Activated T-helper 9 cell treated with anti-CD3 and anti-CD28 coated beads, Interleukin-2, amount 50 U/mL, for 16 hours (primary cell): ENCODE results near the gene CEP162.
"Not testable (repeated sequence)": the region's sequence is repeated elsewhere in the genome, so short reads cannot be mapped to it uniquely, and the experiment has no call there.

Experiments
- DNase-seq: peaks from one replicate; pipeline ENCODE4 v3.0.0-alpha.2; 2020; ENCODE audit warnings: low read depth

The CEP162 gene, protein sequence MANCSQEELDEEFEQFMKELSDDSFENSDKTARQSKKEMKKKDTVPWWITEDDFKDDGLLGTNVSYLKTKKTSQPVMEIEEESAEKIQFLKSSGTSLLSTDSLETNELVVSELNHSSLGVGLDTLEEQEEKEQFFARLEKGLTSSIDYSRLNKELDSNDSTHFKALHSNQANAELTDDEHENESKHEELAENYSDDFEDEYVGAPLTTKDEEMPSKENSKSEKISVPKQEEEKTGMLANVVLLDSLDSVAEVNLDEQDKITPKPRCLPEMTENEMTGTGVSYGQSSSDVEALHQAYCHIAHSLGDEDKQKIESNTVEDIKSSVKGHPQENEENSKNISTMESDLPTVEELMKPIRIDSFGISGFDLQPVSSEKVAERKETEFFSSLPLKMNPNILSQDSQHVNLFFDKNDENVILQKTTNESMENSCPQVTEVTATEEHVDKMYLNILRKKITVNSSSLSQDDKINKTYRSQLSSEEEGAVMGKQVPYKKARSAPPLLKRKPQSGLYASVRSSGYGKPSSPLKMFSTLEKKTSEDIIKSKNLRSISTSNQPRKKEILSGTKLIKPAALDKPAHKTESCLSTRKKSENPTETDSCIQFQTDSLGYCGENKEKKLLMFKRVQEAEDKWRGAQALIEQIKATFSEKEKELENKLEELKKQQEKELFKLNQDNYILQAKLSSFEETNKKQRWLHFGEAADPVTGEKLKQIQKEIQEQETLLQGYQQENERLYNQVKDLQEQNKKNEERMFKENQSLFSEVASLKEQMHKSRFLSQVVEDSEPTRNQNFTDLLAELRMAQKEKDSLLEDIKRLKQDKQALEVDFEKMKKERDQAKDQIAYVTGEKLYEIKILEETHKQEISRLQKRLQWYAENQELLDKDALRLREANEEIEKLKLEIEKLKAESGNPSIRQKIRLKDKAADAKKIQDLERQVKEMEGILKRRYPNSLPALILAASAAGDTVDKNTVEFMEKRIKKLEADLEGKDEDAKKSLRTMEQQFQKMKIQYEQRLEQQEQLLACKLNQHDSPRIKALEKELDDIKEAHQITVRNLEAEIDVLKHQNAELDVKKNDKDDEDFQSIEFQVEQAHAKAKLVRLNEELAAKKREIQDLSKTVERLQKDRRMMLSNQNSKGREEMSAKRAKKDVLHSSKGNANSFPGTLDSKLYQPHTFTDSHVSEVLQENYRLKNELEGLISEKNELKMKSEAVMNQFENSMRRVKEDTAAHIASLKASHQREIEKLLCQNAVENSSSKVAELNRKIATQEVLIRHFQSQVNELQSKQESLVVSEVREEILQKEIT (N-terminal part only)

DNA sequence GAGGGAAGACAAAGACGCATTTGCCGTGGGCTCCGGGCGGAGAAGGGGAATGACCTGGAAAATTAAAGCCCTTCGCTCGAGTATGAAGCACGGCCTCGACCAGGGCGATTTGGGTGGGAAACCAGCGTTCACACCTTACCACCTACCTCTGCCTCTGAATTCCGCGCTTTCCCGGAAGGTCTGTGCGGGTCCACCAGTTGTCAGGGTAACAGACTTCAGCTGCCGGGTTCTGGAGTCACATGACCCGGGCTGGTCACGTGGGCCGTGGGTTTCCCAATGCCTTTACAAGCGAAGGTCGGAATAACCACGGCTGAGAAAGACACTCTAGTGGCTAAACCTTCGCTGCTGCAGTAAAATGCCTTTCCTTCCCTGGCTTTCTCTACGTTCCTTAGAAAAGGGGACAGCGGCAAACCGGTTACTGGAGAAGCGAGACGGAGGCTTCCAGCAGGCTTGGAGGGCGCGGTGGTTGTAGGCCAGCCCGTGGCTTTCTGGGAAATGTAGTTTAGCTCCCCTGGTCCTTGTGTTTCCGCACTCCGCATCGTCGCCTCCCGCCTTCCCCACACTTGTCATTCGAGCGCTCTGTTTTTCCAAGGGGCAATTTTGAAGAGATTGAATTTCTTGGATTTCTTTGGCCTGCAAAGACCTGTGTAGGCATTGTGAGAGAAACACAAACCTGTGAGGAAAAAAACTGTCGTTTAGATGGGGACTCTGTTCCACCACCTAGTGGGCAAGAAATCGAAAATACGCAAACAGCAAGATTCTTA, at the start of gene CEP162:
CEP162 (minus strand) TSS at position 210 of the 764 bp plus-strand sequence. CDS start 1,250 bp downstream, outside the sequence.
- peak; percentile 77 for DNase-seq

DNA sequence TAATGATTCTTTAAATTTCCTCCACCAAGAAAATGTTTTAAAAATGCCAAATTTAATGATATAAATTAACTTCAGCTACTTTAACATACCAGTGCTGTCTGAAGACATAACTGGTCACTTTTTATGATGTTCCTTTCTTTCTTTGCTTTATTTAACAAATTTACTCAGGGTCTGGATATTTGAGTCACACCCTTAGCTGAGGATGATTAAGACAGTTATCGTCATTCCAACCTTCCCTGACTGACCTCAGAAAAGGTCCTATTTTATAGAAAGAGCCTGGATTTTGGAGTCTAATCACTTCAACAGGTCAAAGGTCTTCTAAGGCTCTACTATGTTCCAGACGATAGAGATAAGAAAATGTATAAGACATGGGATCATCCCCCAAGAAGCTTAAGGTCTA, 47.4 kb upstream of the CEP162 start:
- no peak for DNase-seq

DNA sequence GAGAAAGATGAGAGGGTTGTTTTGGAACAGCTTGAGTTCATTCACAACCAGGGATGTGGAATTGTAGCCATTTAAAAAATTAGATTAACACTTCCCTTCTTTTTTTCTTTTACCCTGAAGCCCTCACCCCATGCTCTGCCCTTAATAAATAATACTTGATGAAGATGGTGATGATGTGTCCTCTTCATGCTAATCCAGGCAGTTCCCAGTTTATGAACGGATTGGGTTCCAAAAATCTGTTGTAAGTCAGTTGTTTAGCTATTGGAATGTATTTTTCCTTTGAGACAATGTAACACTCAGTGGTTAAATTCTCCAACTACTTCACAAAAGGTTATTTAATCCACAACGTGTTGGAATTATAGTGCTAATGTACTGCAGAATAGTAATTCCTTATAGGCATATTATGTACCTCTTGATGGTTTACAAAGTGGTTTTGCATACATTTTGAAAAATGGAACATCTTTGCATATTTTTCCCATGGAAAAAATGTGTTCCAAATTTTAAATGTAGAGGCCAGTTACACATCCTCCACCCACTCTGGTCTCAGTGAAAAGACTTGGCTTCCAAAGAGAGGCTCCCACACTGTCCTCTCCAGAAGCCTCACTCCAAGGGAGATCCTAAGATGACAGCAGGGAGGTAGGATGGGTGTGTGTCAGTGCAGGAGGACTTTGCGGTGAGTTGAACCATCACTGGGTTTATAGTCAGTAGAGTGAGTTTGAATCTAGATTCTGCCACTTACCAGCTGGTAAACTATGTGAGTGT, 45.8 kb upstream of the CEP162 start:
- DNase-seq, result no peak

DNA sequence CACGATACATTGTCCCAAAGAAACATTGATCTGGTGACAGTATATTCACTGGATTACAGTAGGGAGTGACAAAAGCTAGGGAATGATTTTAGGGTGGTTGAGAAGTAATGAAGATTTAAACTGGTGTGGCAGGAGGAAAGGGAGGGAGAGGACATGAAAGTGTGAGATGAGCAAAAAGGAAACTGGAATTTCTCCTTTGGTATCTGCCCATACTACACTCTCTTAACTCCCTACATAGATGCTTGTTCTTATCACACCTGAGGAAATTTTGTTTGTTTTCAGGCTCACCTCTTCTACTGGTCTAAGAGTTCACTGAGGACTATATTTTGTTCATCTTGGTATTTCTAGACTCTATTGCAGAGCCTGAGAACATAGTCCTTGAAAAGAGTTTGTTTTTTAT, 44.9 kb upstream of the CEP162 start:
- no peak for DNase-seq

DNA sequence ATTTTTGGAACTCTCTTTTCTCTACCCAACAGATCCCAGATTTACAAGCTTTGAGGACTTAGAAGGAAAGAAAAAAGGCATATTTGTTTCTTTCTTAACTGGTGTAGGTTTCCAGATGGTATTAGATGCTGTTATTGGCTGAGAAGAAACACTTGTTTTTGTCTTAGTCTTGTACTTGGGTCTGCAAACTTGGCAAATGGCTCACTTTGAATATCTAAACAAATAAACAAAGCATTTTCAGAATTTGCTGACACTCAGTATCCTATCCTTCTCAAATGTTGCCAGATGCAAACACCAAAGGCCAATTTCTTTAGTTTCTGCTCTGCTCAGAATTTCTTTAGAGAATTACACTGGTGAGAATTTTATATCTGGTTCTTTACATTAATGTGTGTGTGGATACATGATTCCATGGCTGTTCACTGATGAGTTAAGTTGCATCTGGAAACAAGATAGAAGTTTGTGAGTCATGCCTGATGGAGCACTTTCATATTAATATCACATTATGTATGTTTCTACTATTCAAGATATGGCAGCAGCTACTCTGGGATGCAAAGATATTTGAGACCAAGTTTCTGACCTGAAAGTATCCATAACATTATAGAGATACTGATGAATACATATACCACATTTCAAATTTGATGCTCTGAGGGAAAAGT, 43.7 kb upstream of the CEP162 start:
- DNase-seq, result no peak

DNA sequence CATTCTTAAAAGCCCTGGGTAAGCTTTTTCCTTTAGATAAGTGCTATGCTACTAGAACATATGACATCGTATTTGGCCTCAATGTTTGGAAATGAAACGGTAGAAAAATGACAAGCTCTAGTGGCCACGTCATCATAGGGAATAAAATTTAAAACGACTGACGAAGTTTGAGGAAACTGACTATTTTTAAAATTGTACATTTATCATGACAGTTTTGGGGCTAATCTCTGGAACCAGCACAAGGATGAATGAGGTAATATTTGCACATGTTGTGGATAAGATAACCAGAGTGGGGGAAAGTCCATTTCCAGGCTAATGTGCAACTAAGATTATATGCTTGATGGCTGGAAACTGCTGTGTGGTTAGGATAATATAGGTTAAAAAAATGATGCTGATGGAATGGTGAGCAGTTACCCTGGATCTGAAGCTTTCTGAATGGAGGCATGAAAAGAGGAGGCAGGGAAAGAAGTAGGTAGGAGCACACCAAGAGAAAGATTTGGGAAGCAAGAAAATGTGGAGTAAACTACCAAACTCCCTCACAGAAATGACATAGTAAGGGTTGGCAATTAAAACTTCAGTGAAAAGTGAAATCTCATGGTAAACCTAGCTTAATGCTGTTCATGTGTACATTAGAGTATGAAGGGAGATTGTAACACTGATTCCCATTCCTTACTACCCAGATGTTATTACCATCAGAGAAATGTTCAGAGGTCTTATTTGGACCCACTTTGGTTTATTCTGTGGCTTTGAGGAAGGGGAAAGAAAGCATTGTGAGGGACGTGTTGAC, 42.7 kb upstream of the CEP162 start:
- DNase-seq, result no peak

DNA sequence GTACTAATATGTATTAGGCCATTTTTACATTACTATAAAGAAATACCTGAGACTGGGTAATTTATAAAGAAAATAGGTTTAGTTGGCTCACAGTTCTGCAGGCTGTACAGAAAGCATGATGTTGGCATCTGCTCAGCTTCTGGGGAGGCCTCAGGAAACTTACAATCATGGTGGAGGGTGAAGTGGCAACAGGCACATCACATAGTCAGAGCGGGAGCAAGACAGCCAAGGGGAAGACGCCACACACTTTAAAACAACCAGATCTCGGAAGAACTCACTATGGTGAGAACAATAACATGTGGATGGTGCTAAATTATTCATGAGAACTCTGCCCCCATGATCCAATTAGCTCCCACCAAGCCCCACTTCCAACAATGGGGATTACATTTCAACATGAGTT, 41.3 kb upstream of the CEP162 start:
- no peak for DNase-seq

DNA sequence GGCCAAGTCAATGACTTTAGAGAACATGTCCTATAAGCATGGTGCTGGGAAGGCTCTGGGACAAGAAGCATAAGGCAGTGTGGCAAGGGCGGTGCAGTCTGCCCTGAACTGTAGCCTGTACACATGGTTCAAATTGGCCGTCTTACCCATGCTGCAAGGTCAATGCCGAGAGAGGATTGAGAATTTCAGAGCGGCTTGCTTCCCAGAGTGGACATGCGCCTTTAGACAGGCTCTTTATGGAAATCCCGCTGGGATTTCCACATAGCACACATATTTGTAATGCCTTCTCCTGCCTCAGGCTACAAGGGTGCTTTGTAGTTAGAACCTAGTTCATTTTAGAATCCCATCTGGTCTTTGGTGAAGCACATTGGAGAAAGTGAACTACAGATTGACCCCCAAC, 36.1 kb upstream of the CEP162 start:
- no peak for DNase-seq

DNA sequence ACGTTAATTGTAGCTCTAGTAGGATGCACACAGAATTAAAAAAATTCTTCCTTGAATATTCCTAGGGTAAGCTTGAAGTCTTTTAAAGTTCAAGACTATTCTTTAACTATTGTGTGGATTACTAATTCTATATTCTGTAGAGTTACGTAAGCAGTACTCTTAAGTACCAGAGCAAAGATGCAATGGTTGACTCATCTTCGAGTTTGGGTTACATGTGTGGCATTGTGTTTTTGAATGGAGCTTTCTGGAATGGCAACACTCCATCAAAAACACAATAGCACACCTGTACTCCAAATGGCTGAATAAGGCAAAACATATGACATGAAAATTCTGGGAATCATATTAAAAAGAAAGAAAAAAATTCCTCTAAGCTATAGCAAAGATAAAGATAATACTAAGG, 33.5 kb upstream of the CEP162 start:
- DNase-seq, result no peak

DNA sequence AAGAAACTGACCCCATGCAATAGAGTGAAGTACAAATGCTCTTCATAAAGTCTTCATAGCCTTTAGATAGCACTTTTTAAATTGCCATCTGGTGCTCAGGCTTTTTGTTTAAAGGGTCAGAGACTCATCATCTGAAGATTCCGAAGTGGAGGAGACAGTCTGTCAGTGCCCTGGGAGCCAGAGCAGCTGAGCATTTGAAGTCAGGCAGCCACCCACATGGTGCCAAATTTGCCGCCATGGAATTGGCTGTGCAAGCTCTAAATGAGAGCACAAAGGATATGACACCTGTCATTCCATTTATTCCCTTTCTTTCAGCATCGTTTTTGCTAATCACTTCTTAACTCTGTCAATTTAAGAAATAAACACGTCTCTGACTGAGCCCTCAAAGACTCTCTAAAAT, 32.8 kb upstream of the CEP162 start:
- DNase-seq, result no peak

DNA sequence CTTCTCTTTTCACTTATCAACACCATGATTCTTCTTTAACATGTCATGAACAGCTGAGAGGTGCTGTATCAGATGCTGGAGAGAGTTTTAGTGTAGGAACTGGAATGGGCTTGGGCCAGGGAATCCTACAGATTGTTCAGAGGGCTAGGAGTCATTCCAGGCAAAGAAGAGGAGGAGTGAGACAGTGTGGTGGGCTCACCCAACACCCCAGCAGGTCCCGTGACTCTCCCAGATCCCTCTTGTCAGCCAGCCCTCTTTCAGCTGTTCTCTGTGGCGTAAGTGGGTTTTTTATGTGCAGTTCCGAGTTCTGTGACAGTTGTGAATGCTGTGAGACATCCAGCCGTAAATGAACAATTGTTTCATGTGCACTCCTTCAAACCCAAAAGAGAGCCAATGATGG, 31.4 kb upstream of the CEP162 start:
- no peak for DNase-seq

DNA sequence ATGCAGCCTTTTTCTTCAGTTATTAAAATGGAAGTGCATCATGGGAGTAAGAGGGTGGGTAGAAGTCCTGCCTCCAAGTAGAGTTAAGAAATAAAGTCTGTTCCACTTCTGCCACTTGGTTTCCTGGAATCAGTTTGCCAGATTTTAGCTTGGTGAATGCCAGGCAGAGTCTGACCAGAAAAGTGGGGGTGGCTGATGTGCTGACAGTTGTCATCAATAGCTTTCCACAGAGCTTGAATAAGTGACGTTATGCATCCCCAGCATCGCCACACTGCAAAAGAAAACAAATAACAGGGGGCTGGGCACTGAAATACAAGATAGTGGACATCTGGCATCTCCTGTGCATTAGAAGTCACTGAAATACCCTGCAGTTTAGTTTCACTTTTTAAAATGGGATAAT, 30.8 kb upstream of the CEP162 start:
- no peak for DNase-seq

DNA sequence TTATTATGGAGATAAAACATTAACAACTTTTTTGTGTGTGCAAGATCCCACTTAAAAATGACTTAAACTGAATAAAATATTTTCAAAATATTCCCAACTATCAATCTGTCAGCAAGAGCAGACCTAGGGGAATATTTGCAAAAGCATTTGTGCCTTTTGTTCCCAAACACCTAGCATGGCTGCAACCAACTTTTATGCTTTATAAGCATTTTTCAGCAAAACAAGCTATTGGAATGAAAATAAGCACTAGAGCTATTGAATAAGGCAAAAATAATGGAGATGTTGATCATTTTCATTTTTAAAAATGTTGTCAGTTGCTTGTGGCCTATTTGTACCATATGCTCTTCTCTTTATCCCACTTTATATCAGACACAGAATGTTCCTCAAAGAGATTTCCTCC, 28.2 kb upstream of the CEP162 start:
- no peak for DNase-seq

DNA sequence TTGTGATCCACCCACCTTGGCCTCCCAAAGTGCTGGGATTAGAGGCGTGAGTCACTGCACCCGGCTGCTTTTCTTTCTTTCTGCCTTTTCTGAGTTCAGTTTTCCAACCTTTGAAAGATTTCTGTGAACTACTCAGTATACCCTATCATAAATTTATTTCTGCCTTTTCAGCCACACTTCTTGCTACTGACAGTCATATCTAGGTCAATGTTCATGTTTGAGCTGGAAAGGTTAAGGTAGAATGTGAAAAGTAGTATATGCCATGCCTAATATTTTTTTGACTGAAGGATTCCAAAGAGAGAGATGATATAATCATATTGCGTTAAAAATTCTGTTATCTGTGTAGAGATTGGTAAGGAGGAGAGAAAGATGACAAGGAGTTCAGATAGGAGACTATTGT, 25.9 kb upstream of the CEP162 start:
- no peak for DNase-seq

DNA sequence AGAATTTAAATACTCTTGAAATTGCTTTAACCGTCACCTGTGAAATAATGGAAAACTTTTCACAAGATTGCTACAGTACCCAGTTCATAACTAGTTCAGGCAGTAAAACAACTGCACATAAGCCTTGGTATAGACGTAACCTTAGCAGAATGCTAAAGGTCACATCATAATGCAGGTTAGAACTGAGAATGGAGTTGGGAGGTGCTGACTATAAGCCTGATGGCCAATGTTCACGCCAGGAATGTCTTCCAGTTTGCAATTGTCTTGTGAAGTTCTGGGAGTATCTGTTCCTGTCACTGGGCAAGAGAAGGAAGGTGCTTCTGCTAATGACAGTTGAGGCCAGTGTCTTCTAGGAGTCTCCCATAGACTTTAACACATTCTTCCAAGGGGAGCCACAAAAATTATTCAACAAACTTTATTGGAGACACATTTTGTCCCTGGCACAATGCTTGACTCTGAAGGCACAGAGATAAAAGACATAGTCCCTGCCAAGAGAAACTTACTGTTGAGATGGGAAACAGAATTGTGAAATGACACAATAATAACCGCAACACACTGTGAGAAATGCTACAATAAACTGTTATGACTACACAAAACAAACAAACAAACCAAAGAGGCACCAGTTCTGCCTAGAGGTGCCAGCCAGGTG, 24.6 kb upstream of the CEP162 start:
- no peak for DNase-seq

DNA sequence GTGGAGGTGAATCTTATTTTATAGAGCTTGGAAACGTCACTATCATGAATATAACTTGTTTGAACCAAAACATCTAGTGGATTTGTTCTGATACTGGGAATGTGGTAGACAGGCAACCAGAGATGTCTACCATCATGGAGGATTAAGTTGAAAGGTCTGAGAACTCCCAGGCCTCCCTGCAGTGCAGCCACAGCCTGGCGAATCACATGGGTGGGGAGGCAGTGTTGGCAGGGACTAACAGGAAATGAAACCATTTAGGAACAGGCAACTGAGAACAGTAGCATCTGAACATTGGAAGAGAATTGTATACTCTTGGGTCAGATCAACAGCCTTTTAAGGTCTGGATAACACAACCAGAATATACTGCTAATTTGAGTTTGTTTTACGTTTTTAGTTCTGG, 22.3 kb upstream of the CEP162 start:
- DNase-seq, result no peak

DNA sequence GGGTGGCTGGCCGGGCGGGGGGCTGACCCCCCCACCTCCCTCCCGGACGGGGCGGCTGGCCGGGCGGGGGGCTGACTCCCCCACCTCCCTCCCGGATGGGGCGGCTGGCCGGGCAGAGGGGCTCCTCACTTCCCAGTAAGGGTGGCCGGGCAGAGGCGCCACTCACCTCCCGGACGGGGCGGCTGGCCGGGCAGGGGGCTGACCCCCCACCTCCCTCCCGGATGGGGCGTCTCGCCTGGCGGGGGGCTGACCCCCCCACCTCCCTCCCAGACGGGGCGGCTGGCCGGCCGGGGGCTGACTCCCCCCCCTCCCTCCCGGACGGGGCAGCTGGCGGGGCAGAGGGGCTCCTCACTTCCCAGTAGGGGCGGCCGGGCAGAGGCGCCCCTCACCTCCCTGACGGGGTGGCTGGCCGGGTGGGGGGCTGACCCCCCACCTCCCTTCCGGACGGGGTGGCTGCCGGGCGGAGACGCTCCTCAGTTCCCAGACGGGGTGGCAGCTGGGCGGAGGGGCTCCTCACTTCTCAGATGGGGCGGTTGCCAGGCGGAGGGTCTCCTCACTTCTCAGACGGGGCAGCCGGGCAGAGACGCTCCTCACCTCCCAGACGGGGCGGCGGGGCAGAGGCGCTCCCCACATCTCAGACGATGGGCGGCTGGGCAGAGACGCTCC, 17.1 kb upstream of the CEP162 start:
- DNase-seq, result not testable (repeated sequence)

DNA sequence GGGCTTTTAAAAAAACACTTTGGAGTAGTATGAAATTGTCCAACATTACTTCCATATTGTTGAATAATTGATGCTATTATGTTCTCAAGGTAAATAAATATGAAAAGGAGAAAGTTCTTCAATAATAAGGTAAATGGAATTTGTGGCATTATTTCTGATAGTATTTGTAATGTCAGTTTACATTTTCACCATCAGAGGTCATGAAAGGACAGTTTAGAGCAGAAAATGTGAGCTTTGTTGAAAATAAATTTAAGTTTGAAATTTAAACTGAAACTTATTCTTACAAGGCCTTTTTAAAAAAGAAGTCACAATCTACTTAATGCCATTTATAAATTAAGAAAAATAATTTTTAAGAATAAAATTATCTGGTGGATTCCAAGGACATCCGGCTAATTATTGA, 15.8 kb upstream of the CEP162 start:
- DNase-seq, result no peak
